ENCODE data around the gene GRM3. TPM values are rescaled to one million over a fixed set of nuclear protein-coding genes. Genes with fewer than 3 reads are reported as not detected.

Gene GRM3
- total and polyA plus RNA-seq, 2 of the 4 experiments (the other 2 are of a cell fraction): not detected

- Histone ChIP-seq H2AK5ac (ENCODE audit: low read depth, low read length) (no peak overlapping the region), H3K56ac (ENCODE audit: extremely low read depth, insufficient read depth, low read length) (no peak overlapping the region), H4K5ac (ENCODE audit: low read depth, low read length) (no peak overlapping the region), H3K23ac (ENCODE audit: low read depth, low read length) (no peak overlapping the region), H3K18ac (ENCODE audit: low read depth, low read length) (no peak overlapping the region), H3K36me3 (ENCODE audit: control insufficient read depth, insufficient read depth, low read length) (no peaks in the 10 kb centered on the region), H4K8ac (ENCODE audit: low read depth in 2 of 2, low read length in 2 of 2) (no peak overlapping the region), H2BK5ac (ENCODE audit: low read depth, low read length, poor library complexity, severe bottlenecking) (no peak overlapping the region), H2AFZ (replicated peaks; ENCODE audit: low read length, poor library complexity) (no peak overlapping the region), H2BK20ac (ENCODE audit: low read depth, low read length) (no peak overlapping the region), H4K91ac (ENCODE audit: insufficient read depth, low read depth, low read length) (no peak overlapping the region), H3K27ac (ENCODE audit: insufficient read depth, low read length) (no peak overlapping the region), H3K4ac (ENCODE audit: low read depth, low read length) (no peak overlapping the region), H2BK120ac (ENCODE audit: low read depth, low read length) (no peak overlapping the region), H3K79me1 (ENCODE audit: low read depth in 1 of 2, low read length in 2 of 2) (no peaks in the 10 kb centered on the region), H2AK9ac (replicated peaks; ENCODE audit: low read depth, low read length, poor library complexity) (no peak overlapping the region), H3K27me3 (ENCODE audit: control insufficient read depth, insufficient read depth, low read length) (no peaks in the 10 kb centered on the region), H3K4me2 (ENCODE audit: low read depth, low read length) (no peak overlapping the region), H3K4me3 (ENCODE audit: insufficient read depth, low read depth, low read length) (no peak overlapping the region), H3K9ac (ENCODE audit: low read depth, low read length) (no peak overlapping the region), H3K9me3 (ENCODE audit: control insufficient read depth, insufficient read depth, low read length) (peaks cover 2% of the 10 kb centered on the region; the same call in 1 of the 2 replicates), H3K4me1 (ENCODE audit: control insufficient read depth, insufficient read depth, low read length) (no peaks in the 10 kb centered on the region), H3K14ac (replicated peaks; ENCODE audit: low read depth, low read length) (no peak overlapping the region), H4K20me1 (ENCODE audit: insufficient read depth, low read length) (no peaks in the 10 kb centered on the region), H3K9me1 (ENCODE audit: insufficient read depth, low read length) (no peaks in the 10 kb centered on the region), H2BK15ac (ENCODE audit: low read depth, low read length) (no peak overlapping the region)
- no CpG with 5 or more reads among the region's 2 CpGs for WGBS, 2 experiments (ENCODE audit: extremely low coverage in 2 of 2, insufficient read length in 1 of 2)
- dilution Hi-C loops (cut with HindIII; ENCODE audit: low sequenced_read_pairs, unreplicated experiment): no loop called here
- DNase-seq (no peak), ATAC-seq (ENCODE audit: low read depth) (no peak)
- CTCF ChIA-PET: no interaction called here
- TF ChIP-seq MAZ (IDR thresholded peaks at IDR 0.05; ENCODE audit: borderline replicate concordance, low read depth, low read length): no peak
- no peak for TF ChIP-seq MXI1 (IDR thresholded peaks at IDR 0.05; ENCODE audit: borderline replicate concordance, low read depth, low read length)
- TF ChIP-seq CEBPB (IDR thresholded peaks at IDR 0.05; ENCODE audit: low read depth, low read length): no peak
- TF ChIP-seq CHD1 (IDR thresholded peaks at IDR 0.05; ENCODE audit: low read depth, low read length): no peak
- TF ChIP-seq, protein P1, sequence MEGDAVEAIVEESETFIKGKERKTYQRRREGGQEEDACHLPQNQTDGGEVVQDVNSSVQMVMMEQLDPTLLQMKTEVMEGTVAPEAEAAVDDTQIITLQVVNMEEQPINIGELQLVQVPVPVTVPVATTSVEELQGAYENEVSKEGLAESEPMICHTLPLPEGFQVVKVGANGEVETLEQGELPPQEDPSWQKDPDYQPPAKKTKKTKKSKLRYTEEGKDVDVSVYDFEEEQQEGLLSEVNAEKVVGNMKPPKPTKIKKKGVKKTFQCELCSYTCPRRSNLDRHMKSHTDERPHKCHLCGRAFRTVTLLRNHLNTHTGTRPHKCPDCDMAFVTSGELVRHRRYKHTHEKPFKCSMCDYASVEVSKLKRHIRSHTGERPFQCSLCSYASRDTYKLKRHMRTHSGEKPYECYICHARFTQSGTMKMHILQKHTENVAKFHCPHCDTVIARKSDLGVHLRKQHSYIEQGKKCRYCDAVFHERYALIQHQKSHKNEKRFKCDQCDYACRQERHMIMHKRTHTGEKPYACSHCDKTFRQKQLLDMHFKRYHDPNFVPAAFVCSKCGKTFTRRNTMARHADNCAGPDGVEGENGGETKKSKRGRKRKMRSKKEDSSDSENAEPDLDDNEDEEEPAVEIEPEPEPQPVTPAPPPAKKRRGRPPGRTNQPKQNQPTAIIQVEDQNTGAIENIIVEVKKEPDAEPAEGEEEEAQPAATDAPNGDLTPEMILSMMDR (conservative IDR thresholded peaks at IDR 0.05; ENCODE audit: low read depth, low read length): no peak
- no peak for TF ChIP-seq RFX5 (IDR thresholded peaks at IDR 0.05; ENCODE audit: low read depth, low read length)
- TF ChIP-seq FOS (IDR thresholded peaks at IDR 0.05; ENCODE audit: low read depth, low read length): no peak
- no peak for TF ChIP-seq USF2 (IDR thresholded peaks at IDR 0.05; ENCODE audit: low read depth, low read length)
- intact Hi-C loops (cut with micrococcal nuclease): no loop called here
- POLR2A ChIA-PET (ENCODE audit: unreplicated experiment): no interaction called here
- in situ Hi-C loops (cut with MboI; ENCODE audit: low sequenced_read_pairs): no loop called here
- no TSS peak for BruUV-seq (replicated peaks)
Measured at GRCh38 chr7:86792260-86792659, 148.6 kb downstream of the GRM3 start.
